ENCODE results near the gene MAF.

The MAF gene

GRCh38 chr16:79610771-79611170, 10.2 kb upstream of the MAF start:
- no peak for DNase-seq

- DNase-seq = no peak
These were observed 9.3 kb upstream of the MAF start for GRCh38 chr16:79609861-79610260.

GRCh38 chr16:79608976-79609375, 8.4 kb upstream of the MAF start:
- DNase-seq = no peak

- no peak for DNase-seq
These were observed 7.0 kb upstream of the MAF start for GRCh38 chr16:79607587-79607986.

DNA sequence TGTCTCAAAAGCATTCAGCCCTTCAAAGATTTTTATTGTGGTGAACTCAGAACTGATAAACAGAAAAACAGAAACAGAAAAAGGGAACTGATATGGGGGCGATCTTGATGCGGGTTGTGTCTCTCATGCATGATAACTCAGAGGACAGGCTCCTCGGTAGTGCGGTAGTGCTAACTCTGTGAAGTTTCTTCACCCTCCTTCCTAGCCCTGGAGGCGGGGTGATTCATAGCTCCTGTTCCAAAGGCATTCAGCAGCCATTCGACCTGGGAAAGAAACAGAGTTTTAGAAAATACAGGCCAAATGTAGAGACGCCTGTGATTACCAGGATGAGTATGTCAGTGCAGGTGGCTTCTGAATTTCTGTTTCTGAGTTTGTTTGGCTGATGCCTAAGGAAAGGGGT, 5.5 kb upstream of the MAF start:
- DNase-seq = peak in 1 of 2 experiments; percentile 53

- no peak for DNase-seq
These were observed 2.5 kb upstream of the MAF start for GRCh38 chr16:79603055-79603454.

- no peak for DNase-seq
These were observed 2.1 kb upstream of the MAF start for GRCh38 chr16:79602628-79603014.

- DNase-seq = peak; percentile 89 to 91
These were observed 1.5 kb upstream of the MAF start for GRCh38 chr16:79601931-79602627.

GRCh38 chr16:79601092-79601930, 774 bp upstream of the MAF start:
- no peak for DNase-seq

DNA sequence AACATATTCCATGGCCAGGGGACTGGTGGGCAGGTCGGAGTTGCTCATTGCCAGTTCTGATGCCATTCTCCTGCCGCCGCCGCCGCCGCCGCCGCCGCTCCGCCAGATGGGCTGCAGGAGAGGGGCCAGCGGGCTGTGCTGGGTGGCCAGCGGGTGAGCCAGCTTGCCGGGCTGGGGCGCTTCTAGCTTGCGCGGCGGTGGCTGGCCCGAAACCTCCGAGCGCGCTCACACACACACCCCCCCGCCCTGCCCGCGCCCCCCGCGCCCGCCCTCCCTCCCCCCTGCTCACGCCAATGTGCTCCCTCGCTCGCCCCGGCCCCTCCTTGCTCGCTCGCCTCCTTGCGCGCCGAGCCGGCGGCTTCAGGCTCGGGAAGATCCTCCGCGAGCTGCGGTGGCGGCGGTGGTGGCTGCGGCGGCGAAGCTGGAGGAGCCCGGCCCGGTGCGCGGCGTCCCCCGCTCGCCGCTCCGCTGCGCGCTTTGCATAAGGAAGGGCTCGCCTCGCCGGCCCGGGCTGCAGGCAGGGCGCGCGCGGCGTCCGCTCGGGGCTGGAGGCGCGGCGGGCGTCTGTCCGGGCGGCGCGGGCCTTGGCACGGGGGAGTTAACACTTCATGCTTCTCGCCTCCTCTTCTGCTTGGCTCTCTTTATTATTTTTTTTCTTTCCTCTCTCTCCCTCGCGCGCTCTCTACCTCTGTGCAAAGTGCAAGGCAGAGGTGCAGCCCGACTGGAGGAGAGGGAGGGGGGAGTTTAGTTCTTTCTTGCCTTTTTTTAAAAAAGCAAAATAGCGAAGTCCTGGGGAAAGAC, 500 bp downstream of the MAF start:
- no peak for DNase-seq

DNA sequence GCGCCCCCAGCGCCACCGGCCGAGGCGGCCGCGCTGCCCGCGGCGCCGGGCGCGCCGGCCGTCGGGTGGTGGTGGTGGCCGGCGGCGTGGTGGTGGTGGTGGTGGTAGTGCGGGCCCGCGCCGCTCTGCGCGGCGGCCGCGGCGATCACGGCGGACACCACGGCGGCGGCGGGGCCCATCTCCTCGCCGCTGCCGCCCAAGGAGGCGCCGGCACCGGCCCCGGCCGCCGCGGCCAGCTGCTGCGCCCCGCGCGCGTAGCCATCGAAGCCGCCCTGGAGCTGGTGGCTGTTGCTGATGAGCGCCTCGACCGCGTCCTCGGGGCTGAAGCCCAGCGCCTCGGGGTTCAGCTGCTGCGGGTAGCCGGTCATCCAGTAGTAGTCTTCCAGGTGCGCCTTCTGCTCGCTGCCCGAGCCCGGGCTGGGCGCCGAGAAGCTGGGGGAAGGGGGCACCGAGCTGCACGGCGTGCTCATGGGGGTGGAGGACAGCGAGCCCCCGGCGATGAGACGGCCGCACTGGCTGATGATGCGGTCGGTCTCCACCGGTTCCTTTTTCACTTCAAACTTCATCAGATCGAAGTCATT, 1.2 kb downstream of the MAF start:
- DNase-seq = peak; percentile 49 to 64

DNA sequence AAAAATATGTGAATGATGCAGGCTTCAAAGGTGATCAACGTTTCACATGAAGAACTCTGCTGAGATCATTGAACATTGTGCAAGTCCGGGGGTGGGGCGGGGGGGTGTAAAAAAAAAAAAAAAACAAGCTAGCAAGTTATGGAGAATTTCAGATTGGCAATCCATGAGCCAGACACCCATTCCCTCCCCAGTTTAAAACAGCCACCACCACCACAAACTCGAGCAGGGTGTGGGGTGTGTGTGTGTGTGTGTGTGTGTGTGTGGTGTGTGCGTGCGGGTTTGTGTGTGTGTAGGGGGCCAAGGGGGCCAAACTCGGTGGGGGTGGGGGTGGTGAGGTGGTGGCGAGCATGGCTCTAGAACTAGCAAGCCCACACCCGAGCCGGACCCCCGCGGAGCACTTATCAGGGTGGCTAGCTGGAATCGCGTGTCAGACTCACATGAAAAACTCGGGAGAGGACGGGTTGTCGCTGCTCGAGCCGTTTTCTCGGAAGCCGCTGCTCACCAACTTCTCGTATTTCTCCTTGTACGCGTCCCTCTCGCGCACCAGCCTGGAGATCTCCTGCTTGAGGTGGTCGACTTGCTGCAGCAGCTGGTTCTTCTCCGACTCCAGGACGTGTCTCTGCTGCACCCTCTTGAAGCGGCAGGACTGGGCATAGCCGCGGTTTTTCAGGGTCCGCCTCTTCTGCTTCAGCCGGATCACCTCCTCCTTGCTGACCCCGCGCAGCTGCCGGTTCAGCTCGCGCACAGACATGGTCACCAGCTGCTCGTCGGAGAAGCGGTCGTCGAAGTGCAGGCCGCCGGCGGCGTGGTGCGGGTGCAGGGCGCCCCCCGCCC, 2.0 kb downstream of the MAF start:
- DNase-seq = peak; percentile 62 to 72

DNA sequence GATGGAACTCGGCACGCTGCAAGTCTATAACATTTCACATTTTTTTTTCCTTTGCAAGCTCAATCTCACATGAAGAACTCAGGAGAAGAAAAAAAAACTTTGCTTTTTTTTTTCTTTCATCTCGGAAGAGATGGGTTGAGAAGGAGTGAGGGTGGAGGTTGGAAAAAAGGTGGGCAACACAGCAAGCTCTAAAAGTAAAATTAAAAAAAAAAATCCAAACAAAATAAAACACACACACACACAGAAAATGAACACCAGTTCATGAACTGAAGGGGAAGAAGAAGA, 2.5 kb downstream of the MAF start:
- DNase-seq = no peak

- no peak for DNase-seq
These were observed 3.1 kb downstream of the MAF start for GRCh38 chr16:79597277-79598062.

GRCh38 chr16:79595931-79596450, 4.5 kb downstream of the MAF start:
- no peak for DNase-seq

- no peak for DNase-seq
These were observed 5.3 kb downstream of the MAF start for GRCh38 chr16:79595231-79595641.

GRCh38 chr16:79593754-79594153, 6.8 kb downstream of the MAF start:
- no peak for DNase-seq

- peak in 1 of 2 experiments; percentile 32 for DNase-seq
These were observed 7.4 kb downstream of the MAF start for GRCh38 chr16:79593074-79593531.

DNA sequence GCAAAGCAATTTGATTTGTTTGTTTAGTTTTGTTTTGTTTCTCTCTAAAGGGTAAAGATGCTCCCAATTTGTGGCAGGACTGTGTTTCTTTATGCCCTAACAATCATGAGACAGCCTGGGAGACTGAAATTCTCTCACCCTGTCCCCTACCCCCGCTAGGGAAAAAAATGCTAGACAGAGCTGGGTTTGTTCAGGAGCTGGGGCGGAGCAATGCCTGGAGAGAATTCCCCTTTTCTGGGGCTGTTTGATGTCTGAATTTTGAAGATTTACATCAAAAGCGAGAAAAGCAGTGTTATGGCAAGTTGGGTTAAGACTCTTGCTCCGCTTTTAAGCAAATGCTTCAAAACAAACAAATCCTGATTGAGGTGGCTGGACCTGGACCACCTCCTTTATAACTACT, 8.4 kb downstream of the MAF start:
- DNase-seq = no peak

DNA sequence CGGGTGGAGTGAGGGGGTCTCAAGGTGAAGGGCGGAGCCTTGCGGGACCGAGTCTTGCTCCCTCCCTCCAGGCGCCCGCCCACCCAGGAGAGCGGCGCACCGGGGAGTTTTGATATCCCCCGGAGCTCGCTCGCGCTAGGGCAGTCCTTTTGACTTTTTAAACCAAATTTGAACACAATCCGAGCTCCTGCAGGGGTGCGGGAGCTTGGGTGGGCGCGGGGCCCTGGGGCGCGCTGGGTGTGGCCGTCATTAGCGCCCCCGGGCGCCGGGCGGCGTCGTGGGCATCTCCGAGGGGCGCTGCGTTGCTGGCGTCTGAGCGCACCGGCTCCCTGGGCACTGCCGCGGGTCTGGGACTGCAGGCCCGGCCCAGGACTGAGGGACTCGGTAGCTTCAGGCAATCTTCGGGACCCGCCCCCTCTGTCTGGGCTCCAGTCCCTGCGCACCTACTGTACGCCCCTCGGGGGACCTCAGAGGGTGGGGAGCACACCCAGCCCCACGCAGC, 10.9 kb downstream of the MAF start:
- no peak for DNase-seq

- DNase-seq = no peak
These were observed 12.6 kb downstream of the MAF start for GRCh38 chr16:79587897-79588296.

Data from activated T-cell treated with anti-CD3 and anti-CD28 coated beads, Interleukin-2, amount 50 U/mL, for 48 hours (primary cell).